Stomach (tissue), 9 donors: Measurements from ENCODE around the gene CHD9NB. TPM values are rescaled to one million over a fixed set of nuclear protein-coding genes. Genes with fewer than 3 reads are reported as not detected.

Experiments used
- DNase-seq, 2 donors: peaks; one replicate each; pipeline versions ENCODE4 v3.0.0 to v3.0.0-alpha.2; 2013 to 2019
- H3K27ac ChIP-seq, 5 donors: fragments of 200-600 bp in 4 of 5; sonication (generic) in 4 of 5; one replicate each; pipeline ENCODE4 v1.5.1; 2013 to 2019; ENCODE audit warnings: mild to moderate bottlenecking in 1 of 5, moderate library complexity in 1 of 5
- H3K27me3 ChIP-seq, 3 donors: fragments of 200-600 bp; sonication (generic); one replicate each; pipeline ENCODE4 v1.5.1; 2017 to 2019; ENCODE audit warnings: mixed run types in 1 of 3
- H3K36me3 ChIP-seq, 4 donors: fragments of 200-600 bp; sonication (generic); 1 replicate in 3 of 4; 2 replicates in 1 of 4; pipeline ENCODE4 v1.5.1; 2016 to 2019
- H3K4me1 ChIP-seq, 4 donors: fragments of 200-600 bp; sonication (generic); one replicate each; pipeline ENCODE4 v1.5.1; 2016 to 2019
- H3K4me3 ChIP-seq, 4 donors: fragments of 200-600 bp; sonication (generic) in 3 of 4; one replicate each; pipeline ENCODE4 v1.5.1; 2016 to 2019; ENCODE audit warnings: mild to moderate bottlenecking in 1 of 4
- H3K9me3 ChIP-seq, 4 donors: fragments of 200-600 bp; sonication (generic); one replicate each; pipeline ENCODE4 v1.5.1; 2016 to 2019
- EP300 ChIP-seq: sonication (generic); formaldehyde crosslinking; IDR thresholded peaks from one replicate; pipeline ENCODE4 v1.6.1; 2017; ENCODE audit warnings: antibody characterized with exemption
- POLR2A ChIP-seq, 4 donors: fragments of 450-650 bp; IDR thresholded peaks; one replicate each; pipeline ENCODE4 v1.6.1; 2016; ENCODE audit warnings: antibody characterized with exemption in 4 of 4, control low read depth in 2 of 4, mild to moderate bottlenecking in 1 of 4, moderate library complexity in 1 of 4
- POLR2AphosphoS5 ChIP-seq, 3 donors: sonication (generic); formaldehyde crosslinking; IDR thresholded peaks; one replicate each; pipeline ENCODE4 v1.6.1; 2016; ENCODE audit warnings: antibody characterized with exemption in 3 of 3
- WGBS, 5 donors: extraction: QIAGEN DNeasy Blood & Tissue Kit in 3 of 5; methylation state at CpG; one replicate each; pipeline versions ENCODE4 v1.1.5 to v1.1.7; 2013 to 2018; 5-methylcytosine and 5-hydroxymethylcytosine counted together
- intact Hi-C: fragments of 100-400 bp; cut with DNase I; formaldehyde crosslinking; loops from one replicate; pipeline ENCODE4 v1.15.1; 2023; ENCODE audit warnings: low total_unique reads
- polyA plus RNA-seq, 3 donors: library from polyadenylated mRNA; stranded (reverse); fragments of 200-250 nt; gene quantifications; one replicate each; pipeline ENCODE4 v1.2.3, GENCODE V29; 2013
- total RNA-seq, 5 donors: library from RNA; depleted of rRNA; stranded (reverse); fragments of >200 nt; gene quantifications; one replicate each; pipeline versions ENCODE4 v1.1.0 to v1.2.3, GENCODE V29; 2014 to 2016
- TF ChIP-seq, protein P1 (sequence below), 7 experiments: fragments of 450-650 bp in 4 of 7; fragments of 200-600 bp in 3 of 7; sonication (generic) in 3 of 7; IDR thresholded peaks; one replicate each; pipeline ENCODE4 v1.5.1; 2016 to 2019; ENCODE audit warnings: antibody characterized with exemption in 7 of 7, control low read depth in 2 of 7, mild to moderate bottlenecking in 1 of 7
- donor health status: healthy with polysubstance abuse.
- donor health status: Bipolar disorder and iron deficiency.
- donor health status: healthy.

Gene CHD9NB
- total and polyA plus RNA-seq, 8 donors: 0.58 to 8.2 (median 0.93) TPM; not detected in 1

DNA sequence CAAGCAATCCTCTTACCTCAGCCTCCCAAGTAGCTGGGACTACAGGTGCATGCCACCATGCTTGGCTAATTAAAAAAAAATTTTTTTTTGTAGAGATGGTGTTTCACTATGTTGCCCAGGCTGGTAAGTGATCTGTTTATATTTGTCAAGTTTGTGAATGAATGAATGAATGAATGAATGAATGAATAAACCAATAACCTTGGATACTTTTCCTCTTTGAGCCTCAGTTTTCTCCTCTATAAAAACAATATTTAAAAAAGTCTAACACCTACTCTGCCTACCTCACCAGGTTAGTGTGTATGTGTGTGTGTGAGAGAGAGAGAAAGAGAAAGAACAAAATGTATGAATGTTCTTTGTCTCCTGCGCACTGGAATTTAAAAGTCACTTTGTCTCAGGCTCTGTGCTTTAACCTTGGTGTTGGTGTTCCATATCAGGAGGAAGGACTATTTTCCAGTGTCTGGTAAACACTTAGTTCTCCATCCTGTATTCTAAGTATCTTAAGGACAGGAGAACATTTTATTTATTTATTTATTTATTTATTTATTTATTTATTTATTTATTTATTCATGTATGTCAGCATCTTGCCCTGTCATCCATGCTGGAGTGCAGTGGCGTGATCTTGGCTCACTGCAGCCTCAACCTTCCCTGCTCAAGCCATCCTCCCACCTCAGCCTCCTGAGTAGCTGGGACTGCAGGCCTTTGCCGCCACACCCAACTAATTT, 29.1 kb upstream of the CHD9NB start:
- Histone ChIP-seq H3K9me3 (no peaks in the 10 kb centered on the region), H3K27ac (peak overlapping the region in 4 of 5 donors; percentile 25 to 75 (median 72)), H3K4me1 (peaks cover 34 to 74% (median 50%) of the 10 kb centered on the region in 4 donors), H3K36me3 (no peaks in the 10 kb centered on the region), H3K4me3 (no peak overlapping the region), H3K27me3 (no peaks in the 10 kb centered on the region)
- intact Hi-C loops: no loop called here
- TF ChIP-seq POLR2AphosphoS5 (IDR thresholded peaks at IDR 0.05): no peak
- TF ChIP-seq, protein P1, sequence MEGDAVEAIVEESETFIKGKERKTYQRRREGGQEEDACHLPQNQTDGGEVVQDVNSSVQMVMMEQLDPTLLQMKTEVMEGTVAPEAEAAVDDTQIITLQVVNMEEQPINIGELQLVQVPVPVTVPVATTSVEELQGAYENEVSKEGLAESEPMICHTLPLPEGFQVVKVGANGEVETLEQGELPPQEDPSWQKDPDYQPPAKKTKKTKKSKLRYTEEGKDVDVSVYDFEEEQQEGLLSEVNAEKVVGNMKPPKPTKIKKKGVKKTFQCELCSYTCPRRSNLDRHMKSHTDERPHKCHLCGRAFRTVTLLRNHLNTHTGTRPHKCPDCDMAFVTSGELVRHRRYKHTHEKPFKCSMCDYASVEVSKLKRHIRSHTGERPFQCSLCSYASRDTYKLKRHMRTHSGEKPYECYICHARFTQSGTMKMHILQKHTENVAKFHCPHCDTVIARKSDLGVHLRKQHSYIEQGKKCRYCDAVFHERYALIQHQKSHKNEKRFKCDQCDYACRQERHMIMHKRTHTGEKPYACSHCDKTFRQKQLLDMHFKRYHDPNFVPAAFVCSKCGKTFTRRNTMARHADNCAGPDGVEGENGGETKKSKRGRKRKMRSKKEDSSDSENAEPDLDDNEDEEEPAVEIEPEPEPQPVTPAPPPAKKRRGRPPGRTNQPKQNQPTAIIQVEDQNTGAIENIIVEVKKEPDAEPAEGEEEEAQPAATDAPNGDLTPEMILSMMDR (IDR thresholded peaks at IDR 0.05): no peak
- TF ChIP-seq POLR2A (IDR thresholded peaks at IDR 0.05): no peak
- TF ChIP-seq EP300: no peak
- no peak for DNase-seq
- WGBS, 5 donors: 92 to 96% (median 95%) methylated on average over 3 of the region's 3 CpGs

DNA sequence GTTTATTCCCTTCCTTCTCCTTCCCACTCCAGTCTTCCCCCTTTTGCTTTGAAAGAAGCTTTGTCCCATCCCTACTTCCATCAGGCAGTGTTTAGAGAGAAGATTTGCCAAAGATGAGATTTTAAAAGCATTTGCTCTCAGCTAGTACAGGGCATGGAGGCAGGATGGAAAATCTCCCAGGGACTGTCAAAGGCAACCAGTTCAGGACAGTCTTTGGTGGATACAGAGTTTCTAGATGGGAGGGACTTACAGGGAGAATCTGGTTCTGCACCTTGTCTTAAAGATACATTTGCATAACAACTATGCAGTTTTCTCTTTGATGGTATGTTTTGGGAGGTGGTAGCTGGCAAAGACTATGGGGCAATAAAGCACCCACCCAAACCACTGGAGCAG, 28.3 kb upstream of the CHD9NB start:
- H3K9me3 ChIP-seq: no peaks in the 10 kb centered on the region
- H3K27ac ChIP-seq: peak overlapping the region; percentile 10 to 75 (median 71)
- H3K4me3 ChIP-seq: no peak overlapping the region
- H3K27me3 ChIP-seq: no peaks in the 10 kb centered on the region
- H3K4me1 ChIP-seq: peaks cover 31 to 67% (median 46%) of the 10 kb centered on the region in 4 donors
- TF ChIP-seq, protein P1 (IDR thresholded peaks at IDR 0.05): no peak
- no peak for TF ChIP-seq POLR2A (IDR thresholded peaks at IDR 0.05)
- TF ChIP-seq POLR2AphosphoS5 (IDR thresholded peaks at IDR 0.05): no peak
- TF ChIP-seq EP300: no peak
- no peaks in the 10 kb centered on the region for H3K36me3 ChIP-seq
- intact Hi-C loops: no loop called here
- DNase-seq: no peak

DNA sequence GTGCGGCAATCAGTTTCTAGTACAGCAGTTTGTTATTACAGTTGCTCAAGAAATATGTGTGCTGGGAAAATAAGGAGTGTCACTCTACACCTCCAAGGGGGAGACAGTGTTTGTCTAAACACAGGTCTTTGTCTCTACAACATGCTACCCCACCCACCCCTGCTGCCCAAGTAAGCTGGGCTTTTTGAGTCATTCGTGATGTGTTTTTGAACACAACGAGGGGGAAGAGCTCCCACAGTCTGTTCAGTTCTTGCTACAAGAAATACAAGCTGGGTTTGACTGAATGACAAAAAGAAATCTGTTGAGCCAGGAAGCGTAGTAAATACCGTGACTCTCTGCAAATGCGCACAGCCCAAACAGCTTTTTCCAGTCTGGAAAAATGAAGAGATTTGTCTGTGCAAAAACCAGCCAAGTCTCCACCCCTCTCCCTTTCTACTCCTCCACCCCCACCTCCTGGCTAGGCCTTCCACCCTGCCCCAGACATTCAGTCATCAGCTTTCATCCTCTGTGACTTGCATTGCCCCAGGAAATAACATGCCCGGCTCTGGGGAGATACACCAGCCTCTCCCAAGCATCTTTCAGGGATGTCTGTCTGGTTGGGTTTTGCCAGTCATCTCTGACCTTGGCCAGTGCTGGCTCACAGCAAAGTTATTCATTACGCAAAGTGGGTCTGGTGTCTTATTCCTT, 27.8 kb upstream of the CHD9NB start:
- Histone ChIP-seq H3K27ac (peak overlapping the region; percentile 24 to 75 (median 71)), H3K9me3 (no peaks in the 10 kb centered on the region), H3K4me1 (peaks cover 26 to 62% (median 41%) of the 10 kb centered on the region in 4 donors), H3K27me3 (no peaks in the 10 kb centered on the region), H3K4me3 (no peak overlapping the region), H3K36me3 (no peaks in the 10 kb centered on the region)
- intact Hi-C loops: no loop called here
- peak in 1 of 2 donors; percentile 91 for DNase-seq
- TF ChIP-seq, protein P1 (IDR thresholded peaks at IDR 0.05): no peak
- TF ChIP-seq POLR2AphosphoS5 (IDR thresholded peaks at IDR 0.05): peak in 1 of 3 donors; percentile 28
- WGBS, 5 donors: 47 to 60% (median 57%) methylated on average over 8 of the region's 8 CpGs

DNA sequence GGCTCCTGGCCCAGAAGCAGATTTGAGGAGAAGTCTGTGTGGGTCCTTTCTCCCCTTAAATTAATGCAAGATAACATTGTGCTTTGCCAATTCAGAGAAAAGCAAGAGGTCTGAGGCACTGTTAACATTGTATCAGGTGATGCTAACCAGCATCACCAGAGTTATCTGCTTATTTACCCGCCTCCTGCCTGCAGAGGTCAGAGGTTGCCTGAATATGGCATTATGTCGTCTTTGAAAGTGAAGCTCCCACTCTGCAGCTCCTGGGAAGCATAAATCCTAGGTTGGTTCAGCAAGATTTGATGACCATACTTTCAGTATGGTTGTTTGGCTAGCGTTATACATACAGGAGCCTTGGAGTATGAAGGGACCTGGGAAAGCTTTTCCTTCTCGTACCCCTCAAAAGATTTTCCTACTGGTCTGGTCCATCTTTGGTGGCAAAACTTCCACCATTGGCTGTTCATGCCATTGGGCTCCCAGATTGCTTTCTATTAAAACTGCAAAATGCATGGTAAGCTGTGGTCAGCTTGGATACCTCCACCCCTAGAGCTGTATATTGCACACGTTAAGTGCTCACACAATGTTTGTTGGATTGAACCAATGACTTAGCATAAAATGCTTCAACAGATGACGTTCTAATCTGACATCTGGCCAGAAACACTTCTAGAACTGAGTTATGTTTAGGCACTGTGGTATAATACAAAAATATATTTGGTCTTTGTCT, 26.2 kb upstream of the CHD9NB start:
- no peaks in the 10 kb centered on the region for H3K36me3 ChIP-seq
- intact Hi-C loops: no loop called here
- H3K27me3 ChIP-seq: no peaks in the 10 kb centered on the region
- no peak for DNase-seq
- peaks cover 12 to 47% (median 27%) of the 10 kb centered on the region in 4 donors for H3K4me1 ChIP-seq
- no peak for TF ChIP-seq POLR2A (IDR thresholded peaks at IDR 0.05)
- TF ChIP-seq, protein P1 (IDR thresholded peaks at IDR 0.05): no peak
- TF ChIP-seq EP300: no peak
- no peak for TF ChIP-seq POLR2AphosphoS5 (IDR thresholded peaks at IDR 0.05)
- no peaks in the 10 kb centered on the region for H3K9me3 ChIP-seq
- peak overlapping the region in 1 of 5 donors; percentile 71 for H3K27ac ChIP-seq
- H3K4me3 ChIP-seq: no peak overlapping the region
- 78 to 89% (median 86%) methylated on average over 6 of the region's 6 CpGs for WGBS, 5 donors
